GM23338 (cell line): Measurements from ENCODE around the gene VCX. TPM values are rescaled to one million over a fixed set of nuclear protein-coding genes. Genes with fewer than 3 reads are reported as not detected.

Experiments used
- ATAC-seq: fragments of 200-7000 bp; cut with Tn5 transposase; 3 replicates; pipeline ENCODE4 v1.9.1; 2020
- DNase-seq: peaks from one replicate; pipeline ENCODE4 v3.0.0-alpha.2; 2015; ENCODE audit warnings: low spot score
- H2AFZ ChIP-seq: fragments of 200-600 bp; sonication (generic); 2 replicates; pipeline ENCODE4 v1.8.0; 2016; ENCODE audit warnings: antibody characterized with exemption, mild to moderate bottlenecking, moderate library complexity
- H3F3A ChIP-seq: fragments of 200-600 bp; sonication (generic); replicated peaks from 2 replicates; pipeline ENCODE4 v1.8.0; 2017; ENCODE audit warnings: antibody characterized with exemption, mixed run types, low read depth
- H3K27ac ChIP-seq: fragments of 200-600 bp; sonication (generic); 2 replicates; pipeline ENCODE4 v1.6.1; 2016; ENCODE audit warnings: low read depth
- H3K27me3 ChIP-seq: fragments of 200-600 bp; sonication (generic); 2 replicates; pipeline ENCODE4 v1.8.0; 2016; ENCODE audit warnings: mild to moderate bottlenecking, mixed run types, moderate library complexity; ENCODE audit not compliant: insufficient read depth
- H3K36me3 ChIP-seq: fragments of 200-600 bp; sonication (generic); 2 replicates; pipeline ENCODE4 v1.8.0; 2016; ENCODE audit warnings: mild to moderate bottlenecking; ENCODE audit not compliant: insufficient read depth
- H3K4me1 ChIP-seq: fragments of 200-600 bp; sonication (generic); 2 replicates; pipeline ENCODE4 v1.8.0; 2016; ENCODE audit warnings: mild to moderate bottlenecking, moderate library complexity; ENCODE audit not compliant: insufficient read depth
- H3K4me2 ChIP-seq: fragments of 200-600 bp; sonication (generic); 2 replicates; pipeline ENCODE4 v1.7.1; 2017; ENCODE audit warnings: mixed run types
- H3K4me3 ChIP-seq: fragments of 200-600 bp; sonication (generic); 2 replicates; pipeline ENCODE4 v1.6.1; 2016; ENCODE audit warnings: mixed run types
- H3K79me2 ChIP-seq: fragments of 200-600 bp; sonication (generic); replicated peaks from 2 replicates; pipeline ENCODE4 v1.8.0; 2017; ENCODE audit warnings: mild to moderate bottlenecking; ENCODE audit not compliant: insufficient read depth
- H3K9me2 ChIP-seq: fragments of 200-600 bp; sonication (generic); 2 replicates; pipeline ENCODE4 v1.8.0; 2017; ENCODE audit not compliant: insufficient read depth
- H4K20me1 ChIP-seq: fragments of 200-600 bp; sonication (generic); replicated peaks from 2 replicates; pipeline ENCODE4 v1.8.0; 2017; ENCODE audit warnings: mild to moderate bottlenecking; ENCODE audit not compliant: insufficient read depth
- H3K27ac Mint-ChIP-seq: 2 replicates; pipeline ENCODE4 v1.8.0; 2020; ENCODE audit warnings: inconsistent platforms, mild to moderate bottlenecking, moderate library complexity, mixed read lengths
- H3K27me3 Mint-ChIP-seq: 3 replicates; pipeline ENCODE4 v1.8.0; 2022; ENCODE audit warnings: low read depth, mild to moderate bottlenecking, moderate library complexity, mixed read lengths, inconsistent platforms; ENCODE audit not compliant: insufficient read depth, poor library complexity
- H3K36me3 Mint-ChIP-seq: 3 replicates; pipeline ENCODE4 v1.8.0; 2021; ENCODE audit warnings: low read depth, mild to moderate bottlenecking, inconsistent platforms, moderate library complexity, mixed read lengths
- H3K4me1 Mint-ChIP-seq: 3 replicates; pipeline ENCODE4 v1.8.0; 2020; ENCODE audit warnings: mild to moderate bottlenecking, inconsistent platforms, mixed read lengths
- H3K4me3 Mint-ChIP-seq: 3 replicates; pipeline ENCODE4 v1.8.0; 2021; ENCODE audit warnings: moderate library complexity, mild to moderate bottlenecking, inconsistent platforms, mixed read lengths
- H3K9me3 Mint-ChIP-seq: 3 replicates; pipeline ENCODE4 v1.8.0; 2020; ENCODE audit warnings: moderate library complexity, mild to moderate bottlenecking, inconsistent platforms, mixed read lengths
- CREB1 ChIP-seq: fragments of 250-450 bp; sonication (Bioruptor Pico); IDR thresholded peaks from 2 replicates; pipeline ENCODE4 v1.5.0; 2020; ENCODE audit warnings: low read depth, mild to moderate bottlenecking, moderate library complexity
- CTCF ChIP-seq, 2 experiments: fragments of 200-600 bp in 1 of 2; sonication (generic) in 1 of 2; conservative IDR thresholded peaks; 2 replicates each; pipeline versions ENCODE4 v1.5.1 to v1.6.1; 2016 to 2017; ENCODE audit warnings: antibody characterized with exemption in 2 of 2, low read depth in 2 of 2, mild to moderate bottlenecking in 2 of 2, moderate library complexity in 1 of 2
- ETS1 ChIP-seq: IDR thresholded peaks from 2 replicates; pipeline ENCODE4 v1.6.1; 2016; ENCODE audit warnings: antibody characterized with exemption
- EZH2phosphoT487 ChIP-seq: fragments of 200-600 bp; sonication (generic); IDR thresholded peaks from one replicate; pipeline ENCODE4 v1.8.1; 2018; ENCODE audit warnings: antibody characterized with exemption; ENCODE audit not compliant: unreplicated experiment
- POLR2AphosphoS5 ChIP-seq: IDR thresholded peaks from 2 replicates; pipeline ENCODE4 v1.6.1; 2016; ENCODE audit warnings: antibody characterized with exemption, low read depth
- REST ChIP-seq: IDR thresholded peaks from one replicate; pipeline ENCODE4 v1.6.1; 2018; ENCODE audit warnings: antibody characterized with exemption; ENCODE audit not compliant: unreplicated experiment
- STAT1 ChIP-seq: IDR thresholded peaks from one replicate; pipeline ENCODE4 v1.6.1; 2016; ENCODE audit warnings: antibody characterized with exemption; ENCODE audit not compliant: unreplicated experiment
- ZNF114 ChIP-seq: fragments of 250-450 bp; sonication (Bioruptor Pico); IDR thresholded peaks from 2 replicates; pipeline ENCODE4 v1.5.0; 2020; ENCODE audit warnings: mild to moderate bottlenecking, moderate library complexity
- ZNF462 ChIP-seq: fragments of 250-450 bp; sonication (Bioruptor Pico); IDR thresholded peaks from 2 replicates; pipeline ENCODE4 v1.5.0; 2020; ENCODE audit warnings: mild to moderate bottlenecking, moderate library complexity
- polyA plus RNA-seq: library from polyadenylated mRNA; unstranded; fragments of >200 nt; fragmentation: Nextera tagmentation; extraction: Ambion mirVana; gene quantifications from 2 replicates; pipeline ENCODE4 v1.2.1, GENCODE V29; 2016
- total RNA-seq: library from RNA; depleted of rRNA; stranded (reverse); fragments of >200 nt; shearing (Covaris generic); gene quantifications from 2 replicates; pipeline ENCODE4 v1.2.3, GENCODE V29; 2014

Gene VCX
- total and polyA plus RNA-seq, 2 experiments from 2014 or later: 0.49 to 0.66 TPM

GRCh38 chrX:7889135-7889534, 46.2 kb downstream of the VCX start:
- Mint-ChIP-seq H3K4me3 (no peak overlapping the region), H3K27ac (no peak overlapping the region), H3K27me3 (no peaks in the 10 kb centered on the region), H3K36me3 (no peaks in the 10 kb centered on the region), H3K4me1 (no peaks in the 10 kb centered on the region), H3K9me3 (no peaks in the 10 kb centered on the region)
- Histone ChIP-seq H4K20me1 (no peaks in the 10 kb centered on the region), H3K27me3 (no peaks in the 10 kb centered on the region), H3K4me1 (no peaks in the 10 kb centered on the region), H3K4me2 (no peak overlapping the region), H3K79me2 (no peaks in the 10 kb centered on the region), H3K4me3 (no peak overlapping the region), H3K36me3 (no peaks in the 10 kb centered on the region), H3K9me2 (no peaks in the 10 kb centered on the region), H3K27ac (no peak overlapping the region), H2AFZ (no peak overlapping the region), H3F3A (no peaks in the 10 kb centered on the region)
- ATAC-seq: no peak
- no peak for DNase-seq
- TF ChIP-seq CREB1 (CRISPR knock-in tag) (no peak), STAT1 (no peak), ETS1 (no peak), CTCF (conservative IDR thresholded peaks at IDR 0.05; ENCODE audit: low read depth in 2 of 2) (no peak), EZH2phosphoT487 (no peak), POLR2AphosphoS5 (no peak), REST (no peak), ZNF114 (CRISPR knock-in tag) (no peak), ZNF462 (CRISPR knock-in tag) (no peak)
